Thymus (tissue), 11 donors: ENCODE data around the gene KRTAP10-8. TPM values are rescaled to one million over a fixed set of nuclear protein-coding genes. Genes with fewer than 3 reads are reported as not detected.
A peak's percentile ranks its signal among the peaks of the same experiment; 100 is the strongest.

ENCODE experiments used
- DNase-seq, 9 donors: peaks; one replicate each; pipeline ENCODE4 v3.0.0-alpha.2; 2013; ENCODE audit warnings: low spot score in 9 of 9, low read depth in 6 of 9, missing footprints in 1 of 9
- H3K27ac ChIP-seq, 2 donors: one replicate each; pipeline ENCODE4 v1.5.1; 2013; ENCODE audit warnings: control low read depth in 1 of 2, low read depth in 1 of 2, low read length in 1 of 2, mild to moderate bottlenecking in 1 of 2, moderate library complexity in 1 of 2
- H3K27me3 ChIP-seq, 2 donors: one replicate each; pipeline ENCODE4 v1.5.1; 2013; ENCODE audit warnings: low read length in 1 of 2; ENCODE audit not compliant: control insufficient read depth in 2 of 2, insufficient read depth in 1 of 2
- H3K36me3 ChIP-seq, 2 donors: one replicate each; pipeline ENCODE4 v1.5.1; 2013; ENCODE audit warnings: low read length in 1 of 2, mild to moderate bottlenecking in 1 of 2, moderate library complexity in 1 of 2; ENCODE audit not compliant: control insufficient read depth in 2 of 2, insufficient read depth in 2 of 2
- H3K4me1 ChIP-seq, 2 donors: one replicate each; pipeline ENCODE4 v1.5.1; 2013; ENCODE audit warnings: low read length in 2 of 2; ENCODE audit not compliant: control insufficient read depth in 2 of 2, insufficient read depth in 2 of 2
- H3K4me3 ChIP-seq, 2 donors: one replicate each; pipeline ENCODE4 v1.5.1; 2013; ENCODE audit warnings: low read length in 2 of 2, control low read depth in 1 of 2, mild to moderate bottlenecking in 1 of 2
- H3K9me3 ChIP-seq, 2 donors: one replicate each; pipeline ENCODE4 v1.5.1; 2013; ENCODE audit warnings: low read length in 1 of 2, mild to moderate bottlenecking in 1 of 2; ENCODE audit not compliant: control insufficient read depth in 2 of 2, insufficient read depth in 1 of 2
- WGBS: extraction: QIAGEN DNeasy Blood & Tissue Kit; methylation state at CpG from one replicate; pipeline ENCODE4 v1.1.7; 2013; 5-methylcytosine and 5-hydroxymethylcytosine counted together
- polyA plus RNA-seq: library from polyadenylated mRNA; stranded (reverse); fragments of 200-250 nt; gene quantifications from one replicate; pipeline ENCODE4 v1.2.3, GENCODE V29; 2013
- total RNA-seq: library from RNA; stranded (reverse); fragments of 120-200 nt; gene quantifications from one replicate; pipeline ENCODE4 v1.2.4, GENCODE V29; 2013
- donor health status: healthy.

The KRTAP10-8 gene
- total and polyA plus RNA-seq, 2 donors, result not detected

DNA sequence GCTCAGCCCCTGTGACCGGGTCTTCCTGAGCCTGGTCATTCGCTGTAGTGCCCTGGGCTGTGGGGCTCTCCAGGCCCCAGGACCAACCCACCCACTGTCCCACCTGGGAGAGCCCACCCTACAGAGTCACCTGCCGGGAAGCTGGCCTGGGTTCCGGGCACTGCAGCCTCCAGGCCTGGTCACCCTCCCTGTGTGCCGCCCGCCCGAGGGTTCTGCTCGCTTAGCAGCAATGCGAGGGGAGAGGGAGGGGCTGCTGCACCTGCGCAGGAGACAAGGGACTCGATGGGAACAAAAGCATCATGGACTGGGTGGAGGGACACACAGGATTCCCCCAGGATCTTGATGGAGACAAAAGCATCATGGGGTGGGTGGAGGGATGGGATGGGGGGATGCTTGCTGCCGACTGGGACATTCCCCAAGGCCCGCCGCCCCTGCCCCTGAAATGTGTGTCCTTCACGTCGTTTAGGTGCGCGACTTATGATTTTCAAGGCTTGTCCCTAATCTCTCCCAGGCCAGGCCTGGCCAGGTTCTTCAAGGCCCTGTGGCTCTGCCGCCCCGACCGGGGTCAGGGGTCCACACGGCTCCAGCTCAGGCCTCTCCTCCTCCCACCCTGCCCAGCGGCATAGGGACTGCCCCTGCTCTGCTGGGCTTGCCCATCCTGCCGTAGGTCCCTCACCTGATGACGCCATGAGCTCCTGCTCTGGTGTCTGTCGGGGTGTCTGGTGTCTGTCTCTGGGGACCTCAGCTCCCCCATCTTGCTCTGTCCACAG is 1.7 kb downstream of the KRTAP10-8 start:
- no peak overlapping the region for H3K4me3 ChIP-seq
- peaks cover 0 to 3% of the 10 kb centered on the region in 2 donors for H3K4me1 ChIP-seq
- peaks cover 0 to 2% of the 10 kb centered on the region in 2 donors for H3K27me3 ChIP-seq
- no peaks in the 10 kb centered on the region for H3K36me3 ChIP-seq
- DNase-seq, result no peak
- H3K9me3 ChIP-seq, result peaks cover 3 to 27% of the 10 kb centered on the region in 2 donors
- H3K27ac ChIP-seq, result no peak overlapping the region
- WGBS, result 96% methylated on average over 26 of the region's 26 CpGs

DNA sequence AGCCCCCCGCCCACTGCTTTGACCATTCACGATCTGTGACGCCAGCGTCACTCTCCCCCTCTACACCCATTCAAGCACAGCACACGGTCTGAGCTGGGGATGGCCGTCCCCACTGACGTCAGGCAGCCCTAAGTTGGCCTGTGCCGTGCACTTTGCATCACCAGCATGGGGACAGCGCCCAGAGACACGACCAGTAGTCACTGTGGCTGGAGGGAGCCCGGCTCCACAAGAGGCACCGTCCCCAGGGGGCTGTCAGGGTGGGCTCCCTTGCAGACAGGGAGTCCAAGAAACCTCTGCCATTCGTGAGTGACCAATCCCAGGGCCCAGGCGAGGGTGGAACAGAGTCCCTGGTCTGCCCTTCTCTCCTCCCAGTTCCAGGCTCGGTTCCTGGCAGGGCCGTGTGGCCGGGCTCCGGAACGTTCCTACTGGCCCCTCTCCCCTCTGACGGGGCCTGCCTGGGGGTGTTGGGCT is 2.3 kb downstream of the KRTAP10-8 start:
- peaks cover 0 to 3% of the 10 kb centered on the region in 2 donors for H3K4me1 ChIP-seq
- no peak overlapping the region for H3K27ac ChIP-seq
- 91% methylated on average over 20 of the region's 20 CpGs for WGBS
- H3K36me3 ChIP-seq, result no peaks in the 10 kb centered on the region
- no peak for DNase-seq
- H3K4me3 ChIP-seq, result no peak overlapping the region
- peaks cover 0 to 2% of the 10 kb centered on the region in 2 donors for H3K27me3 ChIP-seq
- peaks cover 3 to 27% of the 10 kb centered on the region in 2 donors for H3K9me3 ChIP-seq

DNA sequence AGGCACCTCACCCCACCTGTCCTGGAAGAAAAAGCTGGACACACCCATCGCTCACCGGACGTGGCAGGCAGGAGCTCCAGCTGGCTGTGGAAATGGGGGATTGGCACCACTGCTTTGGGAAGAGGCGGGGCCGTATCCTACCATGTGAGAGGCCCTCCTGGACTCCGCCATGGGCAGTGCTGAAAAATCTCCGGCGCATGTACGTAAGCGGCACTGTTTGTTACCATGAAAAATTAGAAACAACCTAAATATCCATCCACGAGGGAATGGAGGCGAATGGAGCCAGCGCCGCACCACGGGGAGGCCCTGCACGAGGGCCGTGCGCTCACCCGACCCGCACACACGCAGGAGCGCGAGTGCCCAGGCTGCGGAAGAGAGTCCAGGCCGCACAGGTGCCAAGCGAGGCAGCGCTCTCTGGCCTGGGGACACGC is 3.1 kb downstream of the KRTAP10-8 start:
- Histone ChIP-seq H3K36me3 (no peaks in the 10 kb centered on the region), H3K4me1 (peaks cover 0 to 3% of the 10 kb centered on the region in 2 donors), H3K27me3 (peaks cover 0 to 2% of the 10 kb centered on the region in 2 donors), H3K27ac (no peak overlapping the region), H3K9me3 (peaks cover 3 to 27% of the 10 kb centered on the region in 2 donors), H3K4me3 (no peak overlapping the region)
- WGBS, result 94% methylated on average over 28 of the region's 28 CpGs
- no peak for DNase-seq

DNA sequence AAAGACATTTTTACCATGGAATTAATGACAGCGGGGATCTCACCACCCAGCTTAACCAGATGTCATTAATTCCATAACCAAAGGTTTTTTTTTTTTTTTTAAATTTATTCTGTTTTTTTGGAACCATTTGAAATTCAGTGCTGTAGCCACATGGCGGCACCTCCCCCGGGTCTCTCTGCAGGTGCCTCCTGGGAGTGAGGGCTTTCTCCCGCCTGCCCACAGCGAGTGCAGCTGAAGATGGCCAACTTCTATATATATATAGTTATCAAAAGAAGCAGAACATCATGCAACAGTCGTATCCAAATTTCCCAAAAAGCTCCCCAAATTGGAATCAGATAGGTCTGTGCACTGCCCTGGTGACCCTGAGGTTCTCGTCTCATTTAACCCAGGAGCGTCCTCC is 3.6 kb downstream of the KRTAP10-8 start:
- DNase-seq, result no peak
- Histone ChIP-seq H3K36me3 (no peaks in the 10 kb centered on the region), H3K9me3 (peaks cover 3 to 25% of the 10 kb centered on the region in 2 donors), H3K4me1 (peaks cover 0 to 3% of the 10 kb centered on the region in 2 donors), H3K4me3 (no peak overlapping the region), H3K27ac (no peak overlapping the region), H3K27me3 (peaks cover 0 to 2% of the 10 kb centered on the region in 2 donors)
- 74% methylated on average over 8 of the region's 8 CpGs for WGBS

GRCh38 chr21:44615911-44616590 is 4.2 kb downstream of the KRTAP10-8 start:
- Histone ChIP-seq H3K4me1 (peaks cover 0 to 3% of the 10 kb centered on the region in 2 donors), H3K4me3 (no peak overlapping the region), H3K27ac (no peak overlapping the region), H3K9me3 (peaks cover 3 to 22% of the 10 kb centered on the region in 2 donors), H3K36me3 (no peaks in the 10 kb centered on the region), H3K27me3 (peaks cover 0 to 2% of the 10 kb centered on the region in 2 donors)
- DNase-seq, result no peak
- 82% methylated on average over 17 of the region's 17 CpGs for WGBS

- WGBS, result 85% methylated on average over 16 of the region's 16 CpGs
- Histone ChIP-seq H3K27me3 (peaks cover 0 to 2% of the 10 kb centered on the region in 2 donors), H3K36me3 (no peaks in the 10 kb centered on the region), H3K27ac (no peak overlapping the region), H3K4me1 (peaks cover 0 to 3% of the 10 kb centered on the region in 2 donors), H3K4me3 (no peak overlapping the region), H3K9me3 (peaks cover 3 to 19% of the 10 kb centered on the region in 2 donors)
- no peak for DNase-seq
Observed at GRCh38 chr21:44616591-44616926, 4.7 kb downstream of the KRTAP10-8 start.

DNA sequence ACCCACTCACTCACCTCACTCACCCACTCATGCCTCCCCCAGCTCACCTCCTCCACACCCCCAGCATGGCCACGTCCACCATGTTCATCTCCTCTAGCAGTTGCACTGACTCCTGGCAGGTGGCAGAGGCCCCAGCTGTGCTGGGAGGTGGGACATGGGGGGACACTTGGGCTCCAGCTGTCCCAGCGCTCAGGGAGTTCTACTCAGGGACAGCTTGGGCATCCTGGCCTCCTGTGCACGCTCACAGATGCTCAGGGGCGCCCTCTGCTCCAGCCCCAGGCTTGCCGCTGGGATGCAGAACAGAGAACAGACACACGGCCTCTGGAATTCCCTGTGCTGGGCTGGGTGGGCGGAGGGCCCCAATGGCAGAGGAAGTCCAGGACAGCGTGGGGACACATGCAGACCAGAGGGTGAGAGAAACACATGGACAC is 5.2 kb downstream of the KRTAP10-8 start:
- WGBS, result 80% methylated on average over 8 of the region's 8 CpGs
- no peak overlapping the region for H3K4me3 ChIP-seq
- peaks cover 0 to 2% of the 10 kb centered on the region in 2 donors for H3K27me3 ChIP-seq
- no peaks in the 10 kb centered on the region for H3K36me3 ChIP-seq
- no peak overlapping the region for H3K27ac ChIP-seq
- peaks cover under 1 to 13% of the 10 kb centered on the region in 2 donors for H3K9me3 ChIP-seq
- H3K4me1 ChIP-seq, result peaks cover 0 to 3% of the 10 kb centered on the region in 2 donors
- no peak for DNase-seq

- no peak for DNase-seq
- 39% methylated on average over 4 of the region's 4 CpGs for WGBS
Observed at GRCh38 chr21:44618504-44618903, 6.6 kb downstream of the KRTAP10-8 start.

GRCh38 chr21:44618909-44619308 is 7.0 kb downstream of the KRTAP10-8 start:
- peak in 3 of 9 donors; percentile 4 to 29 (median 7) for DNase-seq
- H3K27me3 ChIP-seq, result peaks cover 0 to 2% of the 10 kb centered on the region in 2 donors
- peaks cover 0 to 3% of the 10 kb centered on the region in 2 donors for H3K4me1 ChIP-seq
- no peak overlapping the region for H3K27ac ChIP-seq
- no peaks in the 10 kb centered on the region for H3K36me3 ChIP-seq
- peaks cover 2 to 16% of the 10 kb centered on the region in 2 donors for H3K9me3 ChIP-seq
- WGBS, result 62% methylated on average over 3 of the region's 3 CpGs
- no peak overlapping the region for H3K4me3 ChIP-seq

More at GRCh38 chr21:44618504-44618903, 6.6 kb downstream of the KRTAP10-8 start:
- no peak overlapping the region for H3K4me3 ChIP-seq
- H3K9me3 ChIP-seq, result peaks cover 2 to 16% of the 10 kb centered on the region in 2 donors
- peaks cover 0 to 2% of the 10 kb centered on the region in 2 donors for H3K27me3 ChIP-seq
- H3K4me1 ChIP-seq, result peaks cover 0 to 3% of the 10 kb centered on the region in 2 donors
- no peaks in the 10 kb centered on the region for H3K36me3 ChIP-seq
- no peak overlapping the region for H3K27ac ChIP-seq
